Uterus (tissue), 4 donors: ENCODE results near the gene LPCAT2. TPM values are rescaled to one million over a fixed set of nuclear protein-coding genes. Genes with fewer than 3 reads are reported as not detected.
A peak's percentile ranks its signal among the peaks of the same experiment; 100 is the strongest.

Source experiments
- DNase-seq, 2 donors: peaks; one replicate each; pipeline ENCODE4 v3.0.0-alpha.2; 2019 to 2020
- H3K27ac ChIP-seq, 2 donors: fragments of 200-600 bp; sonication (generic); 1 replicate in 1 of 2; 2 replicates in 1 of 2; pipeline ENCODE4 v1.5.1; 2016 to 2018
- H3K27me3 ChIP-seq, 2 donors: fragments of 200-600 bp; sonication (generic); one replicate each; pipeline ENCODE4 v1.5.1; 2018 to 2019; ENCODE audit warnings: control low read depth in 1 of 2
- H3K36me3 ChIP-seq, 2 donors: fragments of 200-600 bp; sonication (generic); one replicate each; pipeline ENCODE4 v1.5.1; 2019; ENCODE audit warnings: control low read depth in 1 of 2
- H3K4me1 ChIP-seq, 2 donors: fragments of 200-600 bp; sonication (generic); one replicate each; pipeline ENCODE4 v1.5.1; 2018 to 2019; ENCODE audit warnings: control low read depth in 1 of 2
- H3K4me3 ChIP-seq, 2 donors: fragments of 200-600 bp; sonication (generic); 1 replicate in 1 of 2; 2 replicates in 1 of 2; pipeline ENCODE4 v1.5.1; 2018 to 2019; ENCODE audit warnings: mild to moderate bottlenecking in 1 of 2
- H3K9me3 ChIP-seq, 2 donors: fragments of 200-600 bp; sonication (generic); one replicate each; pipeline ENCODE4 v1.5.1; 2019; ENCODE audit warnings: control low read depth in 1 of 2
- POLR2A ChIP-seq, 2 donors: fragments of 450-650 bp; IDR thresholded peaks; one replicate each; pipeline ENCODE4 v1.6.1; 2016; ENCODE audit warnings: antibody characterized with exemption in 2 of 2, mild to moderate bottlenecking in 1 of 2, moderate library complexity in 1 of 2
- intact Hi-C: fragments of 100-400 bp; cut with DNase I; formaldehyde crosslinking; loops from one replicate; pipeline ENCODE4 v1.15.1; 2023; ENCODE audit warnings: low total_unique reads
- total RNA-seq, 4 donors: library from RNA; depleted of rRNA in 3 of 4; stranded (reverse); fragments of >200 nt in 3 of 4; gene quantifications; one replicate each; pipeline versions ENCODE4 v1.1.0 to v1.2.4, GENCODE V29; 2014 to 2023
- TF ChIP-seq, protein P1 (sequence below), 4 experiments: fragments of 200-600 bp in 2 of 4; fragments of 450-650 bp in 2 of 4; sonication (generic) in 2 of 4; IDR thresholded peaks; one replicate each; pipeline ENCODE4 v1.5.1; 2016 to 2019; ENCODE audit warnings: antibody characterized with exemption in 4 of 4, mild to moderate bottlenecking in 2 of 4, moderate library complexity in 1 of 4
- donor health status: DM: yes; HTN: yes; CAD: no.

The LPCAT2 gene
- total RNA-seq, 4 donors from 2014 or later, result 28.8 to 52.9 (median 36.3) TPM

DNA sequence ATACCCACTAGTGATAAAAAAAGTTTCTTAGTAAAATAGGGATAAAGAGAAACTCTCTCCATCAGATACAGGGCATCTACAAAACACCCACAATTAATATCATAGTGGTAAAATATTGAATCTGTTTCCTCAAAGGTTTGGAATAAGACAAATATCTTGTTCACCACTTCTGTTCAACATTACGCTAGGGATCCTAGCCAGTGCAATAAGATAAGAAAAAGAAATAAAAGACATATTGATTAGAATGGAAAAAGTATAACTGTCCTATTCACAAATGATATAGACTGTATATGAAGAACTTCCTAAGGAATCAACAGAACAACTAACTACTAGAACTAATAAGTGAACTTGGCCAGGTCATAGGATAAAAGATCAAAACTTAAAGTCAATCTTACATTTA is 12.9 kb downstream of the LPCAT2 start:
- intact Hi-C loops, result no loop called here
- H3K4me1 ChIP-seq, result no peaks in the 10 kb centered on the region
- no peaks in the 10 kb centered on the region for H3K27me3 ChIP-seq
- TF ChIP-seq, protein P1, sequence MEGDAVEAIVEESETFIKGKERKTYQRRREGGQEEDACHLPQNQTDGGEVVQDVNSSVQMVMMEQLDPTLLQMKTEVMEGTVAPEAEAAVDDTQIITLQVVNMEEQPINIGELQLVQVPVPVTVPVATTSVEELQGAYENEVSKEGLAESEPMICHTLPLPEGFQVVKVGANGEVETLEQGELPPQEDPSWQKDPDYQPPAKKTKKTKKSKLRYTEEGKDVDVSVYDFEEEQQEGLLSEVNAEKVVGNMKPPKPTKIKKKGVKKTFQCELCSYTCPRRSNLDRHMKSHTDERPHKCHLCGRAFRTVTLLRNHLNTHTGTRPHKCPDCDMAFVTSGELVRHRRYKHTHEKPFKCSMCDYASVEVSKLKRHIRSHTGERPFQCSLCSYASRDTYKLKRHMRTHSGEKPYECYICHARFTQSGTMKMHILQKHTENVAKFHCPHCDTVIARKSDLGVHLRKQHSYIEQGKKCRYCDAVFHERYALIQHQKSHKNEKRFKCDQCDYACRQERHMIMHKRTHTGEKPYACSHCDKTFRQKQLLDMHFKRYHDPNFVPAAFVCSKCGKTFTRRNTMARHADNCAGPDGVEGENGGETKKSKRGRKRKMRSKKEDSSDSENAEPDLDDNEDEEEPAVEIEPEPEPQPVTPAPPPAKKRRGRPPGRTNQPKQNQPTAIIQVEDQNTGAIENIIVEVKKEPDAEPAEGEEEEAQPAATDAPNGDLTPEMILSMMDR (IDR thresholded peaks at IDR 0.05), result no peak
- TF ChIP-seq POLR2A (IDR thresholded peaks at IDR 0.05), result no peak
- no peak for DNase-seq
- H3K36me3 ChIP-seq, result no peaks in the 10 kb centered on the region
- H3K4me3 ChIP-seq, result no peak overlapping the region
- H3K9me3 ChIP-seq, result no peaks in the 10 kb centered on the region
- no peak overlapping the region for H3K27ac ChIP-seq

DNA sequence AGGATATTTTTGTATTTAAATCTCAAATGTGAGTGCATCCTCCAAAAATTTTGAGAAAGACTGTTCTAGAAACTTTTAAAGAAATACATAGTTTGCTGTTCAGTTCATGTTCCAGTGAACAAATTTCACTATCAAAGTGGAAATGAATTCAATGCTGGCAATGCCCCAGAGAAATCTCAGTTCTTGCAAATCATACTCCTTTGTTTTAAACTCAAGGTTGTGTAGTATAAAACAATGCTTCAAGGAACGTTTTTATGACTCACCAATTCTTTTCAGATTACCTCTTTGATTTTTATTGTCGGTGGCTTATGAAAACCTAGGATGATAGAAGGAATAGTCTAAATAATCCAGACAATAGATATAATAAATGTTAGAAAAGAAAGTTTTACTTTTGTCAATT is 17.6 kb downstream of the LPCAT2 start:
- Histone ChIP-seq H3K9me3 (no peaks in the 10 kb centered on the region), H3K27ac (peak overlapping the region; percentile 13 to 53), H3K4me1 (no peaks in the 10 kb centered on the region), H3K27me3 (no peaks in the 10 kb centered on the region), H3K4me3 (no peak overlapping the region), H3K36me3 (no peaks in the 10 kb centered on the region)
- intact Hi-C loops, result no loop called here
- TF ChIP-seq, protein P1 (IDR thresholded peaks at IDR 0.05), result no peak
- no peak for TF ChIP-seq POLR2A (IDR thresholded peaks at IDR 0.05)
- no peak for DNase-seq

DNA sequence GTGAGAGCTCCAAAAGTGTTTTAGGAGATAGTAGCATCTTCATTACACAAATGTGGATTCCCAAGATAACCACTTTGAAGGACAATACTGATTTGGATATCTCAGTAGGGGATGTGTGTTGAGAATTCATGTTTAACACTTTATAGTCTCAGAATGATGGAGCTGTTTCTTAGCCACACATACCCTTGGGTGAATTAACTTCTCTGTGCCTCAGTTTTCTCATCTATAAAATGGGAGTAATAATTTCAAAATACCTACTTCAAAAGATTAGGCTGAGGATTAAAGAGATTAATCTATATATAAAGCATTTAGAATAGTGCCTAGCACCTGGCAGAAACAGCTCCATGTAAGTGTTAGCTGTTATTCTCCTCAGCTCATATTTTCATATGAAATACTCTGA is 19.0 kb downstream of the LPCAT2 start:
- no peaks in the 10 kb centered on the region for H3K36me3 ChIP-seq
- no peaks in the 10 kb centered on the region for H3K27me3 ChIP-seq
- no peak overlapping the region for H3K4me3 ChIP-seq
- no peak for TF ChIP-seq POLR2A (IDR thresholded peaks at IDR 0.05)
- TF ChIP-seq, protein P1 (IDR thresholded peaks at IDR 0.05), result no peak
- DNase-seq, result no peak
- intact Hi-C loops, result no loop called here
- no peak overlapping the region for H3K27ac ChIP-seq
- H3K9me3 ChIP-seq, result no peaks in the 10 kb centered on the region
- no peaks in the 10 kb centered on the region for H3K4me1 ChIP-seq

DNA sequence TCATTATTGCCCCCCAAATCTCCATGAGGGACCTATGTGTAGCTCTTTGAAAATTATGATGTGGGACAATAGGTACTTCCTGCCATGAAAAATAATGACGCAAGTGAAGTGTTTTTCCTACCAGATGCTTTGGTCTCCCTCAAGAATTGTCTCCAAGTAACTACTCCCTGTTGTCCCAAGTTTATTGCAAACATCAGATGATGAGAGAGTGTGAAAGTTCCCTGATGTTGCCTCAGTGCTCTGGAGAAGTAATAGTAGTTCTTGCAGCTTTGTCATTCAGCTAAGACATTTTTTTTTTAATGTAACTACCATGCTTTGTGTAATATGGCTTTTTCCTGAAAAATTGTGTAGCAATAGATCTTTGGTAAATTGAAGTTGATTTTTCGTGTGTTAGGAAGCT is 20.1 kb downstream of the LPCAT2 start:
- no peaks in the 10 kb centered on the region for H3K36me3 ChIP-seq
- no peak for DNase-seq
- no peaks in the 10 kb centered on the region for H3K27me3 ChIP-seq
- H3K4me3 ChIP-seq, result no peak overlapping the region
- no peaks in the 10 kb centered on the region for H3K4me1 ChIP-seq
- H3K27ac ChIP-seq, result no peak overlapping the region
- H3K9me3 ChIP-seq, result no peaks in the 10 kb centered on the region
- TF ChIP-seq, protein P1 (IDR thresholded peaks at IDR 0.05), result no peak
- no peak for TF ChIP-seq POLR2A (IDR thresholded peaks at IDR 0.05)
- intact Hi-C loops, result no loop called here

DNA sequence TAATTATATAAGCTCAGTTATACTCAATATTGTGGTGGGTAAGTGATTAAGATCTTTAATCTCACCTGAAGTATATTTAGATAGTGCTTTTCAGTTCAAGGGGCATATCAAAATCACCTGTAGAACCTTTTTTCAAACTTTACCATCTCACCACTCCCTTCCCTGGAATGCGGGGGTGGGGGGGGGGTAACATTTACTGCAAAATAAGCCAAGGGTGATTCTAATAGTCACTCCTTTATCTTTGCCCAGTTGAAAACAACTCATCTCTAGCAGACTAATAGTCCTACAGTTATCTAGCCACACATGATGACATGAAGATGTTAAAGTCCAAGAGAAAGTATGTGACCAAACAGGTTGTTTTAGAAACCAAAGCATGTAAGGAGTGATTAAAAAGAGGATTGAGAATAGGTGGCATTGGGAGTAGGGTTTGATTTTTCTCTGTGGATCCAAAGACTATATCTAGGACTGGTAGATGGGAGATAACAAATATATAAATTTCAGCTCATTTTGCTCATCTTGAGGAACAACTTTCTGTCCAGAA is 21.5 kb downstream of the LPCAT2 start:
- no peaks in the 10 kb centered on the region for H3K27me3 ChIP-seq
- TF ChIP-seq POLR2A (IDR thresholded peaks at IDR 0.05), result no peak
- TF ChIP-seq, protein P1 (IDR thresholded peaks at IDR 0.05), result no peak
- H3K36me3 ChIP-seq, result no peaks in the 10 kb centered on the region
- H3K4me3 ChIP-seq, result no peak overlapping the region
- H3K27ac ChIP-seq, result no peak overlapping the region
- intact Hi-C loops, result no loop called here
- no peak for DNase-seq
- no peaks in the 10 kb centered on the region for H3K9me3 ChIP-seq
- H3K4me1 ChIP-seq, result no peaks in the 10 kb centered on the region
